ENCODE data around the gene VPS35. TPM values are rescaled to one million over a fixed set of nuclear protein-coding genes. Genes with fewer than 3 reads are reported as not detected.

VPS35 gene
- total RNA-seq, 4 donors from 2014 or later: 37.2 to 77.0 (median 64.4) TPM

- intact Hi-C loops (cut with DNase I; ENCODE audit: low total_unique reads): no loop called here
- DNase-seq (ENCODE audit: low spot score in 2 of 2): no peak
- no peak for TF ChIP-seq POLR2A (IDR thresholded peaks at IDR 0.05)
- no peak for TF ChIP-seq CTCF (IDR thresholded peaks at IDR 0.05)
- 37 to 41% methylated on average over 3 of the region's 3 CpGs for WGBS, 2 donors
- no peak overlapping the region for H3K4me3 ChIP-seq (ENCODE audit: low read depth, poor library complexity, severe bottlenecking)
Observed at GRCh38 chr16:46709469-46710005, 20.6 kb upstream of the VPS35 start.

DNA sequence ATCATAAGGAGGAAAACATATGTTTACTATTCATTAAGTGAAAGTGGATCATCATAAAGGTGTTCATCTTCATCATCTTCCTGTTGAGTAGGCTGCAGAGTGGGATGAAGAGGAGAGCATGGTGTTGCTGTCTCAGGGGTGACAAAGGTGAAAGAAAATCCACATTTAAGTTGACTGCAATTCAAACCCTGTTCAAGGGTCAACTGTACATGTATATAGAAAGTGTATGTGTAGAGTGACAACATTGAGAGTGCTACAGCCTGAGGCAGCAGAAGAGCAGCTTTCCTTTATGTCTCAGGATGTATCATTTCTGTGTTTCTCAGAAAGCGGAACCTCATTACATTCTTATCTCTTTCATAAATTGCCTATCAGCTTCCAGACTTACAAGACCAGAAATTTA is 17.7 kb upstream of the VPS35 start:
- no peak overlapping the region for H3K4me3 ChIP-seq (ENCODE audit: low read depth, poor library complexity, severe bottlenecking)
- no peak for TF ChIP-seq CTCF (IDR thresholded peaks at IDR 0.05)
- TF ChIP-seq POLR2A (IDR thresholded peaks at IDR 0.05): no peak
- intact Hi-C loops (cut with DNase I; ENCODE audit: low total_unique reads): no loop called here
- WGBS, 2 donors: 0% methylated on average over 1 of the region's 1 CpG
- DNase-seq (ENCODE audit: low spot score in 2 of 2): no peak

- intact Hi-C loops (cut with DNase I; ENCODE audit: low total_unique reads): no loop called here
- no peak overlapping the region for H3K4me3 ChIP-seq (ENCODE audit: low read depth, poor library complexity, severe bottlenecking)
- TF ChIP-seq POLR2A (IDR thresholded peaks at IDR 0.05): no peak
- TF ChIP-seq CTCF (IDR thresholded peaks at IDR 0.05): no peak
- WGBS, 2 donors: 89 to 92% methylated on average over 2 of the region's 2 CpGs
- DNase-seq (ENCODE audit: low spot score in 2 of 2): no peak
Observed at GRCh38 chr16:46702030-46702429, 13.1 kb upstream of the VPS35 start.

DNA sequence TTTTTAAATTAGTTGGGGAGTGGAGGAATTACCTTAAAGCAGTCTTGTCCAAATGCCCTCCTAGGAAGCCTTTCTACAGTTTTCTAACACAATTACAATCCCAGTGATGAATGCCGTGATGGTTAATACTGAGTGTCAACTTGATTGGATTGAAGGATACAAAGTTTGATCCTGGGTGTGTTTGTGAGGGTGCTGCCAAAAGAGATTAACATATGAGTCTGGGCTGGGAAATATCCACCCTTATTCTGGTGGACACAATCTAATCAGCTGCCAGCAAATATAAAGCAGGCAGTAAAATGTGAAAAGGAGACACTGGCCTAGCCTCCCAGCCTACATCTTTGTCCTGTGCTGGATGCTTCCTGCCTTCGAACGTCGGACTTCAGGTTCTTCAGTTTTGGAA is 12.6 kb upstream of the VPS35 start:
- H3K4me3 ChIP-seq (ENCODE audit: low read depth, poor library complexity, severe bottlenecking): no peak overlapping the region
- DNase-seq (ENCODE audit: low spot score in 2 of 2): no peak
- intact Hi-C loops (cut with DNase I; ENCODE audit: low total_unique reads): no loop called here
- TF ChIP-seq POLR2A (IDR thresholded peaks at IDR 0.05) (no peak), CTCF (IDR thresholded peaks at IDR 0.05) (no peak)
- WGBS, 2 donors: 87 to 91% methylated on average over 4 of the region's 4 CpGs

DNA sequence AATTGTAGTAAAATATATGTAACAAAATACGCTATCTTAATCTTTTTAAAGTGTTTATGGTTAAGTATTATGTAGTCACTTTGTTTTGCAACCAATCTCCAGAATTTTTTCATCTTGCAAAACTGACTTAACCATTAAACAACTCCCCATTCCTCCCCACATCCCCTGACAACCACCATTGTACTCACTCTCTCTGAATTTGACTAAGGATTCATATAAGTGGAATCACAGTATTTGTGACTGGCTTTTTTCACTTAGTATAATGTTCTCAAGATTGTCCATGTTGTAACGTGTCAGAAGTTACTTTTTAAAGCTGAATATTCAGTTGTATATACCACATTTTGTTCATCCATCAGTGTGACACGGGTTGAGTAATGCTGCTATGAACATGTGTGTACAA is 11.1 kb upstream of the VPS35 start:
- H3K4me3 ChIP-seq (ENCODE audit: low read depth, poor library complexity, severe bottlenecking): no peak overlapping the region
- DNase-seq (ENCODE audit: low spot score in 2 of 2): no peak
- intact Hi-C loops (cut with DNase I; ENCODE audit: low total_unique reads): no loop called here
- 95 to 96% methylated on average over 3 of the region's 3 CpGs for whole genome bisulfite sequencing, 2 donors
- TF ChIP-seq CTCF (IDR thresholded peaks at IDR 0.05) (no peak), POLR2A (IDR thresholded peaks at IDR 0.05) (no peak)

- H3K4me3 ChIP-seq (ENCODE audit: low read depth, poor library complexity, severe bottlenecking): no peak overlapping the region
- intact Hi-C loops (cut with DNase I; ENCODE audit: low total_unique reads): no loop called here
- 78 to 84% methylated on average over 3 of the region's 3 CpGs for WGBS, 2 donors
- no peak for DNase-seq (ENCODE audit: low spot score in 2 of 2)
- TF ChIP-seq CTCF (IDR thresholded peaks at IDR 0.05): no peak
- no peak for TF ChIP-seq POLR2A (IDR thresholded peaks at IDR 0.05)
Observed at GRCh38 chr16:46696957-46697356, 8.0 kb upstream of the VPS35 start.
